HG03469 (cell line): ENCODE results near the gene ANAPC10.
"Not testable (repeated sequence)": the region's sequence is repeated elsewhere in the genome, so short reads cannot be mapped to it uniquely, and the experiment has no call there.

Source experiments
- ATAC-seq: cut with Tn5 transposase; IDR thresholded peaks from one replicate; pipeline ENCODE4 v1.9.1; 2021; ENCODE audit warnings: mild to moderate bottlenecking, moderate library complexity, moderate number of reproducible peaks; ENCODE audit not compliant: unreplicated experiment

ANAPC10 gene, protein sequence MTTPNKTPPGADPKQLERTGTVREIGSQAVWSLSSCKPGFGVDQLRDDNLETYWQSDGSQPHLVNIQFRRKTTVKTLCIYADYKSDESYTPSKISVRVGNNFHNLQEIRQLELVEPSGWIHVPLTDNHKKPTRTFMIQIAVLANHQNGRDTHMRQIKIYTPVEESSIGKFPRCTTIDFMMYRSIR

GRCh38 chr4:145097821-145098674, at the start of gene ANAPC10, which contains the start of gene ABCE1:
Gene ANAPC10, minus strand, starts transcription at chr4:145098196. Its CDS starts 2,097 bp downstream, at chr4:145096099.
Gene ABCE1, plus strand, starts transcription at chr4:145098311. Its CDS starts 6,102 bp downstream, at chr4:145104413.
- peak; percentile 65 for ATAC-seq

GRCh38 chr4:145136219-145136618, 38.2 kb upstream of the ANAPC10 start:
- ATAC-seq = not testable (repeated sequence)

GRCh38 chr4:145132511-145133098, 34.6 kb upstream of the ANAPC10 start:
- ATAC-seq = peak; percentile 74

GRCh38 chr4:145131848-145132247, 33.9 kb upstream of the ANAPC10 start:
- ATAC-seq = no peak

DNA sequence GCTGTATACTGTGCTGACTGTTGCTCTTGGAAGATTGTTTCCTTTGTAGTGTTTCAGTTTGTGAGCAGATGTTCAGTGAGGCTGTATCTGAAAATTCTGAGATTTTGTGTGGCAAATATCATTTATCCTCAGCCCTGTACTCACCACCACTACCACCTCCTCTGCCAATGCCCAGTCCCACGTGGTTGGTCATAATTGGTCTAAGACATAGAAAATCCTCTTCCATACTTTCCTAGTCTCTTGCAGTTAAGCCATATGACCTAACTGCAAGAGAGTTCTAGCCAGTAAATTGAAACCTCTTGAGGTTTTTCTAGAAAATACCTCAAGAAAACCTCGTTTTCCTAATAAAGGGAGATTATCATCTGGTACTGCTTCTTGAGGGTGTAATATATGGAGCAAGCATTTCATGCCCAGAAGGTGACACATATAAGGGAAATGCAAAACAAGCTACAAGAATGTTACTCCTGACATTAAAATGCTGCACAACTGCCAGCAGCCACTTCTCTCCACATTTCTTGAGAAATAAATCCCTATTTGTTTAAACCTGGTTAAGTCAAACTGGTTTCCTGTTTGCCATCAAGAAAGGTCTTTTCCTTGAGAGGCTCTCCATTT, 32.9 kb upstream of the ANAPC10 start:
- no peak for ATAC-seq

DNA sequence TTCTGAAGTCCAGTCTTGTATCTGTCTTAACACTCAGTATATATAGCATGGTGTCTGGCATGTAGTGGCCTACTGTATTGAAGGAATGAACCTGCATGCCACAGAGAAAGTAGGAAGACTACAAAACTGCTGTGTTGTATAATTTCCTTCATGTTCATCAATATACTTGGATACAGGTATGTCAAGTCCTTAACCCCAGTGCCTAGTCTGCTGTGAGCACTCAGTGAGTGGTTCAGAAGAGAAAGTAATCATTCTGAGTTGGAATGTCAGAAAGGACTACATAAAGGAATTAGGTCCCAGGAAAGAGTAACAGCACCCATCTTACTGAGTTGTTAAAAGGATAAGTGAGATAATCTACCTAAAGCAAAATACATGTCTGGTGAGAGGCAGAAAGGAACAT, 32.1 kb upstream of the ANAPC10 start:
- no peak for ATAC-seq

DNA sequence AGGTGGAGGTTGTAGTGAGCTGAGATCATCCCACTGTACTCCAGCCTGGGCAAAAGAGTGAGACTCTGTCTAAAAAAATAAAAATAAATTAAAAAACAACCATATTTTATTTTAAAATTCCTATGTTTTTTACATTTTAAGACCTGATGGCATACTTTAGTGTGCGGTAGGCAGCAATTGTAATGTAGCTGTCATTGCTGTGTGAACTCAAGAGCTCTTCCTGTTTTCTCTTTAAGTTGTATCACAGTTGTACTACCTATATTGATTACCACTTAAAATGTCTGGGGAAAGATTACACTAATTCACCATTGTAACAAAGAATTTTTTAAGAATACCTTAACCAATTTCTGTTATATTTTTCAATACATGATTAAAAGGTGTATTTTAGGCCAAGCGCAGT, 27.4 kb upstream of the ANAPC10 start:
- ATAC-seq = no peak

DNA sequence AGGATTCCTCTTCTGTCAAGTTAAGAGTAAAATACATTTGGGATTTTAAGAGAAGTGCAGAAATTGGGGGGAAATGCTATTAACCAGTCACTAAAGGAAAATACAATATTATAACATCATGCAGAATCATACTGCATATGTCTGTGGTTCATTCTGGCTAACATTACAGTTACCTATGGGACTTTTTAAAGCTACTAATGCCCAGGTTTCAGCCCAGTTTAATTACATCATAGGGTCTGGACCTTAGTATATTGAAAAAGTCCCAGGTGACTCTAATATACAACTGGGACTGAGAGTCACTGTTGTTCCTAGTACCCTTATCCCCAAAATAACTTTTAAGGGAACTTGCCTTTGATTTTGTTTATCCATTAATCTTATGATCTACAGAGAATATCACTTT, 10.1 kb upstream of the ANAPC10 start:
- no peak for ATAC-seq

DNA sequence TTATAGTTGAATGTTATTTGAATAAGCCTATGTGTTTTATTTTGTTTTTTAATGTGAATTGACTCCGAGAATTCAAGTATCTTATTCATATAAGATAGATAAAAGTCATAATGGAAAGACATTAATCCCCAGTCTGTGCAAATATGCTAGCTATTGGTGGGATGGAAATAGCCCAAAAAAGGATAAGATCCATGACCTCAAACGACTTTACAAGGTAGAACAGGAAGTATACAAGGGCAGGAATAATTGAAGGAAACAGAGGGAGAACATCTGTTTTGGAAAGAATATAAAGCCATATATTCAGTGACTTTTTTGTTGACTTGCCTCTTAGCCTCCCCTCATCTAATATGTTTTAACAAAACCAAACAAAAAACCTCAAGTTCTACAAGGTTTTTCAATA, 9.1 kb upstream of the ANAPC10 start:
- no peak for ATAC-seq

DNA sequence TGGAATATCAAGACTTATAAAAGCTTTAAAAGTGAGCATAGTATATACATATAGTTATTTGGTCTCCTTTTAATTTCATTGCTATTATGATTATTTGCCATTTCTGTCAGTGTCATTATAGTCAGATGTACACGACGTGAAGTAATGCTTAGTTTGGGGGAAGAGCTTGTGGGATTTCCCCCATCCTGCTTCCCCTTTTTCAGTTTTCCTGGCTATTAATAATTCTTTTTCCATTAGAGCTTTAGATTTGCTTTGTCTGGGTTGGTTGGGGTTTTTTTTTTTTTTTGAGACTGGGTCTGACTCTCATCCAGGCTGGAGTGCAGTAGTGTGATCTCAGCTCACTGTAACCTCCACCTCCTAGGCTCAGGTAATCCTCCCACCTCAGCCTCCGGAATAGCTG, 5.5 kb upstream of the ANAPC10 start:
- ATAC-seq = no peak

DNA sequence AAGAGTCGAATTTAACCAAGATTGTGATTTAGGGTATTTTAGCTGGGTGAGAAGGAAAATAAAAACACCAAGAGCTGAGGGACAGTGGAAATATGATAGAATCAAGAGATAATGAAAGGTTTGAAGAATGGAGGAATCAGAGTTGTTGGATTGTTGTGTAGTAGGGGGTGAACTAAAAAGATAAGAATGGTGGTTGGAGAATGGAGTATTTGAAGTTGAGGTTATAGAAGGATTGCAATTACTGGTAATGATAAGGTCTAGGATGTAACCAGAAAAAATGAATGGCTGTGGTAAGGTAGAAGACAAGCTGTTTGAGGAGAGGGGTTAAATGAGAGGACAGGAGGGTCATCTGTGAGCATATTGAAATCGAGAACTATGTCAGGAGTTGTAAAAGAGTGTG, 4.6 kb upstream of the ANAPC10 start:
- no peak for ATAC-seq

DNA sequence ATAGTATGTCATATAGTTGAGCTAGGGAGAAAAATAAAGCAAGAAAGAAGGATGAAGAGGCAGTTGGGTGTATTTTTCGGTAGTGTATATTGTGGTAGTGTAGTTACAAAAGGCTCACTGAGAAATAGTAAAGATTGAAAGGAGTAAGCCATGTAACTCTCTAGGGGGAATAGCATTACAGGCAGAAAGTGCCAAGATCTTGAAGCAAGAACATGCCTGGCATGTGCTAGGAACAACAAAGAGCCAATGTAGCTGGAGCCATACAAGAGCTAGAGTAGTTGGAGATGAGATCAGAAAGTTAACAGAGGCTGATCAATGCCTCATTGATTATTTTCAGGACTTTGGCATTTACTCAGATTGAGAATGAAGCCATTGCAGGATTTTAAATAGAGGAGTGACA, 3.1 kb upstream of the ANAPC10 start:
- no peak for ATAC-seq

- no peak for ATAC-seq
These were observed 1.7 kb upstream of the ANAPC10 start for GRCh38 chr4:145099653-145100052.

DNA sequence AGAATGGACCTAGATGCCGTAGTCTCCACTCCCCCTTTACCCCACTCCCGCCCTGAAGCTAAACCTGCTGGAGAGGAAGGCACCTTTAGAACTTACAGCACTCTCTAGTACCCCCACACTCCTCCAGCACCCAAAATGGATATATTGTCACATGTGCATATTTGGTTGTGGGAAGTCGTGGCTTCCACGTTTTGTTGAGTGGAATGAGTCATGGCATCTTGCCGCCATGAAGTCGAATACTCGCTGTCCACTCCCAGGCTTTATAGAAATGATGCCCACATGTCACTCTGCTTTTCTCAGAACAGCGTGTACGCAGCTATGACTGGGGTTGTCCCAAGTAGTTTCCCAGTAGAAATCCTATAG, 660 bp upstream of the ANAPC10 start:
- peak; percentile 4 for ATAC-seq

- ATAC-seq = peak; percentile 0
These were observed 620 bp downstream of the ANAPC10 start for GRCh38 chr4:145097331-145097820.

DNA sequence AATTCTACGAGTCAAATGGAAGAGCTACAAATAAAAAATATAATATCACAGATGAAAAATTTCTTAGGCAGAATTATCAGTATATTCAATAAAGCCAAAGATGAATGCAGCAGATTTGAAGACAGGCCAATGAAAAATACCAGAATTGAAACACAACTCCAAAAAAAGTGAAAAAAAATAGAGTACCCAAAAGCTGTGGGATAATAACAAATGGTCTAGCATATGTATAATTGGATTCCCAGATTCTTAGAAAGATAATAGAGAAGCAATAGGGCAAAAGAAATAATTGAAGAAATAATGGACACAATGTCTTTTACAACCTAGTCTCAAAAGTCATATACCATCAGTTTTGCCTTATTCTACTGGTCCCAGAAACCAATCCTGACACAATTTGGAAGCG, 4.4 kb downstream of the ANAPC10 start:
- ATAC-seq = no peak

- ATAC-seq = no peak
These were observed 7.6 kb downstream of the ANAPC10 start for GRCh38 chr4:145090380-145090779.

GRCh38 chr4:145083891-145084605, 13.9 kb downstream of the ANAPC10 start:
- no peak for ATAC-seq

- no peak for ATAC-seq
These were observed 16.2 kb downstream of the ANAPC10 start for GRCh38 chr4:145081756-145082155.

- ATAC-seq = no peak
These were observed 21.5 kb downstream of the ANAPC10 start for GRCh38 chr4:145076469-145076855.
